HepG2 (cell line): ENCODE measurements around the gene HAPLN2. TPM values are rescaled to one million over a fixed set of nuclear protein-coding genes. Genes with fewer than 3 reads are reported as not detected.

ENCODE experiments used
- ATAC-seq: fragments of 200-7000 bp; cut with Tn5 transposase; 3 replicates; pipeline ENCODE4 v1.9.1; 2020; ENCODE audit warnings: mild to moderate bottlenecking, moderate library complexity
- BruUV-seq: library from RNA; stranded (reverse); fragments of 400-500 nt; replicated peaks from 2 replicates; lab custom pipeline; 2021; lab: Mats Ljungman, UMichigan
- CTCF ChIA-PET: fragments of 300-600 bp; formaldehyde crosslinking; extraction: SDS; loops from one replicate; lab custom pipeline; 2021; ENCODE audit warnings: low total read pairs, inconsistent platforms, low intra/inter-chr PET ratio; lab: Yijun Ruan, JAX
- POLR2A ChIA-PET: fragments of 350-600 bp; sonication (Branson Sonifier 250); formaldehyde crosslinking; loops from one replicate; lab custom pipeline; 2020; ENCODE audit warnings: antibody characterized with exemption, inconsistent platforms; lab: Yijun Ruan, JAX
- DNase-seq: peaks from one replicate; pipeline ENCODE4 v3.0.0-alpha.2; 2015; ENCODE audit warnings: low spot score
- FAIRE-seq: peaks from 3 replicates; lab custom pipeline; 2011; peaks lifted over from hg19 to GRCh38; lab: Jason Lieb, UNC
- H2AFZ ChIP-seq: one replicate; pipeline ENCODE4 v1.6.1; 2011; ENCODE audit warnings: low read length, inconsistent platforms
- H3K27ac ChIP-seq: fragments of 300-600 bp; 3 replicates; pipeline ENCODE4 v1.8.0; 2011; ENCODE audit warnings: mixed run types, mild to moderate bottlenecking, mixed read lengths, low read length, inconsistent platforms; ENCODE audit not compliant: insufficient read depth; ENCODE audit errors: extremely low read length
- H3K27me3 ChIP-seq, 2 experiments: fragments of 200-600 bp in 1 of 2; 2 replicates in 1 of 2; 3 replicates in 1 of 2; pipeline versions ENCODE4 v1.6.0 to v1.8.0; 2011; ENCODE audit warnings: low read length in 2 of 2, mild to moderate bottlenecking in 2 of 2, moderate library complexity in 2 of 2, inconsistent platforms in 1 of 2; ENCODE audit not compliant: insufficient read depth in 2 of 2, control insufficient read depth in 1 of 2
- H3K36me3 ChIP-seq, 2 experiments: fragments of 200-600 bp in 1 of 2; replicated peaks in 1 of 2; 2 replicates in 1 of 2; 3 replicates in 1 of 2; pipeline versions ENCODE4 v1.5.1 to v1.8.0; 2011; ENCODE audit warnings: low read length in 2 of 2, inconsistent platforms in 1 of 2; ENCODE audit not compliant: insufficient read depth in 2 of 2, control insufficient read depth in 1 of 2
- H3K4me1 ChIP-seq: 2 replicates; pipeline ENCODE4 v1.5.1; 2012; ENCODE audit warnings: low read length, inconsistent platforms; ENCODE audit not compliant: insufficient read depth
- H3K4me2 ChIP-seq: 2 replicates; pipeline ENCODE4 v1.6.0; 2011; ENCODE audit warnings: low read depth, low read length, inconsistent platforms
- H3K4me3 ChIP-seq, 3 experiments: fragments of 200-600 bp in 1 of 3; sonication (generic), shearing (Covaris generic) in 1 of 3; replicated peaks in 1 of 3; 2 replicates each; pipeline ENCODE4 v1.5.1; 2011 to 2016; ENCODE audit warnings: low read length in 3 of 3, inconsistent platforms in 2 of 3, low read depth in 2 of 3, mild to moderate bottlenecking in 2 of 3, control low read depth in 1 of 3, mixed read lengths in 1 of 3; ENCODE audit not compliant: insufficient read depth in 1 of 3
- H3K79me2 ChIP-seq: one replicate; pipeline ENCODE4 v1.6.1; 2011; ENCODE audit warnings: low read length, inconsistent platforms; ENCODE audit not compliant: insufficient read depth
- H3K9ac ChIP-seq: 2 replicates; pipeline ENCODE4 v1.6.0; 2011; ENCODE audit warnings: mild to moderate bottlenecking, low read depth, low read length, inconsistent platforms; ENCODE audit not compliant: insufficient read depth
- H3K9me3 ChIP-seq: 2 replicates; pipeline ENCODE4 v1.5.1; 2012; ENCODE audit warnings: mild to moderate bottlenecking, low read length
- H4K20me1 ChIP-seq: 2 replicates; pipeline ENCODE4 v1.6.0; 2011; ENCODE audit warnings: inconsistent platforms, mild to moderate bottlenecking, low read length, moderate library complexity; ENCODE audit not compliant: insufficient read depth
- CBFB ChIP-seq: sonication (generic); formaldehyde crosslinking; IDR thresholded peaks from 2 replicates; pipeline ENCODE4 v1.4.0; 2020; ENCODE audit warnings: missing genetic modification reagents
- HMGXB4 ChIP-seq, 2 experiments: sonication (generic) in 1 of 2; formaldehyde crosslinking in 1 of 2; IDR thresholded peaks; 2 replicates each; pipeline versions ENCODE4 v1.4.0 to v1.6.1; 2018 to 2020; ENCODE audit warnings: missing genetic modification reagents in 2 of 2, borderline replicate concordance in 1 of 2, low read depth in 1 of 2, mild to moderate bottlenecking in 1 of 2, missing biosample characterization in 1 of 2
- HNRNPK ChIP-seq: fragments of 200-400 bp; formaldehyde crosslinking; IDR thresholded peaks from 2 replicates; pipeline ENCODE4 v1.6.1; 2018; ENCODE audit warnings: low read length, low read depth, moderate library complexity, mild to moderate bottlenecking; ENCODE audit not compliant: poor library complexity, severe bottlenecking
- NR2F6 ChIP-seq, 2 experiments: IDR thresholded peaks; 2 replicates each; pipeline ENCODE4 v1.6.1; 2016; ENCODE audit warnings: antibody characterized with exemption in 1 of 2, mild to moderate bottlenecking in 1 of 2
- POLR2AphosphoS5 ChIP-seq: IDR thresholded peaks from 2 replicates; pipeline ENCODE4 v1.6.1; 2012; ENCODE audit warnings: low read depth, low read length
- TIGD3 ChIP-seq: sonication (generic); formaldehyde crosslinking; IDR thresholded peaks from 2 replicates; pipeline ENCODE4 v1.5.1; 2020; ENCODE audit warnings: mild to moderate bottlenecking, missing genetic modification reagents, borderline replicate concordance
- ZFP90 ChIP-seq: sonication (generic); formaldehyde crosslinking; IDR thresholded peaks from 2 replicates; pipeline ENCODE4 v1.8.0; 2022; ENCODE audit warnings: missing genetic modification reagents, mild to moderate bottlenecking, inconsistent platforms, borderline replicate concordance
- ZNF235 ChIP-seq: sonication (generic); formaldehyde crosslinking; IDR thresholded peaks from 2 replicates; pipeline ENCODE4 v1.8.1; 2023; ENCODE audit warnings: mild to moderate bottlenecking, missing genetic modification reagents, borderline replicate concordance
- ZNF263 ChIP-seq: sonication (generic); formaldehyde crosslinking; IDR thresholded peaks from 2 replicates; pipeline ENCODE4 v1.4.0; 2020; ENCODE audit warnings: missing genetic modification reagents
- ZNF274 ChIP-seq: sonication (generic); formaldehyde crosslinking; IDR thresholded peaks from 2 replicates; pipeline ENCODE4 v1.5.1; 2020; ENCODE audit warnings: mild to moderate bottlenecking, missing genetic modification reagents
- ZNF547 ChIP-seq: sonication (generic); formaldehyde crosslinking; IDR thresholded peaks from 2 replicates; pipeline ENCODE4 v1.5.1; 2020; ENCODE audit warnings: mild to moderate bottlenecking, missing genetic modification reagents
- ZNF687 ChIP-seq: sonication (generic); formaldehyde crosslinking; IDR thresholded peaks from 2 replicates; pipeline ENCODE4 v1.5.1; 2020; ENCODE audit warnings: mild to moderate bottlenecking, missing genetic modification reagents, moderate library complexity
- ZNF784 ChIP-seq: sonication (generic); formaldehyde crosslinking; IDR thresholded peaks from 2 replicates; pipeline ENCODE4 v1.5.1; 2020; ENCODE audit warnings: missing genetic modification reagents, mild to moderate bottlenecking, borderline replicate concordance
- WGBS: methylation state at CpG from one replicate; pipeline ENCODE4 v1.1.6; 2017; ENCODE audit warnings: low lambda C conversion rate; 5-methylcytosine and 5-hydroxymethylcytosine counted together
- in situ Hi-C: cut with HindIII; loops from 2 replicates; pipeline ENCODE4 v1.10.0; 2017; ENCODE audit warnings: low pct_unique_long_range_greater_than_20kb; ENCODE audit not compliant: extremely low pct_ligation_motif_present
- intact Hi-C: fragments of 100-400 bp; cut with micrococcal nuclease; formaldehyde crosslinking; loops from one replicate; pipeline ENCODE4 v1.10.0; 2022; ENCODE audit not compliant: unreplicated experiment
- polyA plus RNA-seq, 8 experiments: library from polyadenylated mRNA; depleted of rRNA in 3 of 8; stranded (reverse) in 7 of 8; unstranded in 1 of 8; fragments of >200 nt; fragmentation: Illumina TruSeq in 4 of 8; extraction: Trizol in 4 of 8; gene quantifications; 2 replicates each; pipeline versions ENCODE4 v1.2.1 to v1.2.3, GENCODE V29; 2011 to 2016; ENCODE audit warnings: low read depth in 4 of 8, missing spikeins in 1 of 8, mixed read lengths in 1 of 8; ENCODE audit not compliant: insufficient read depth in 1 of 8
- total RNA-seq, 5 experiments: library from RNA; depleted of rRNA; stranded (reverse); fragments of >200 nt; fragmentation: Illumina TruSeq; extraction: Trizol; gene quantifications; 2 replicates each; pipeline ENCODE4 v1.2.3, GENCODE V29; 2016; ENCODE audit warnings: low read depth in 1 of 5

HAPLN2 gene
- total and polyA plus RNA-seq, 2 of the 13 experiments (the other 11 are each of a cell fraction or from before 2014, with no cell fraction given) = not detected

GRCh38 chr1:156657741-156658319 lies 38.6 kb downstream of the HAPLN2 start:
- intact Hi-C loops (loop anchor here (1.0 kb wide), 1 partner anchor 33 kb away; no protein-coding TSS in a partner anchor), in situ Hi-C loops (no loop called here)
- Histone ChIP-seq H3K27me3 (no peaks in the 10 kb centered on the region; a peak in 1 of 5 replicates), H3K9ac (no peak overlapping the region), H3K9me3 (no peaks in the 10 kb centered on the region), H3K4me3 (peak overlapping the region in 1 of 3 experiments; percentile 56; a peak in 2 of 6 replicates), H3K4me1 (peaks cover 59% of the 10 kb centered on the region), H3K79me2 (peaks cover 20% of the 10 kb centered on the region), H4K20me1 (peaks cover 70% of the 10 kb centered on the region), H3K4me2 (peak overlapping the region; percentile 96), H3K27ac (no peak overlapping the region), H2AFZ (no peak overlapping the region), H3K36me3 (peaks cover 1 to 5% of the 10 kb centered on the region in 2 experiments; a peak in 1 of 5 replicates)
- FAIRE-seq (no peak), DNase-seq (no peak), ATAC-seq (no peak)
- WGBS = 35% methylated on average over 15 of the region's 15 CpGs
- CTCF ChIA-PET = interaction anchor here (0.6 to 6.4 kb wide), 5 partner anchors 21 to 156 kb away, joined by 3 to 166 read pairs (median 10); partner anchors contain the start of genes HAPLN2 and NES
- BruUV-seq = no TSS peak
- POLR2A ChIA-PET = interaction anchor here (0.6 to 11.4 kb wide), 2 partner anchors 16 to 34 kb away, joined by 3 to 189 read pairs; partner anchors contain the start of gene NES
- TF ChIP-seq ZNF263 (CRISPR knock-in tag) (peak; percentile 87), NR2F6 (IDR thresholded peaks at IDR 0.05) (no peak), NR2F6 (CRISPR knock-in tag; IDR thresholded peaks at IDR 0.05) (no peak), TIGD3 (CRISPR knock-in tag) (no peak), ZNF274 (CRISPR knock-in tag) (peak; percentile 70; the same call in 1 of the 2 replicates), ZNF687 (CRISPR knock-in tag) (peak; percentile 7; the same call in 1 of the 2 replicates), POLR2AphosphoS5 (0 out of 2 replicates have a peak, but pooled peaks have one; percentile 34), ZFP90 (CRISPR knock-in tag) (no peak), HMGXB4 (CRISPR knock-in tag; IDR thresholded peaks at IDR 0.05; ENCODE audit: borderline replicate concordance in 1 of 2, low read depth in 1 of 2) (peak in 1 of 2 experiments; percentile 7; a peak in 1 of 4 replicates), HNRNPK (peak; percentile 31), ZNF547 (0 out of 2 replicates have a peak, but pooled peaks have one; percentile 68), ZNF784 (CRISPR knock-in tag) (0 out of 2 replicates have a peak, but pooled peaks have one; percentile 64), ZNF235 (no peak), CBFB (no peak)
